HFF-Myc (cell line): Measurements from ENCODE around the gene GPR176.
"Not testable (repeated sequence)": the region's sequence is repeated elsewhere in the genome, so short reads cannot be mapped to it uniquely, and the experiment has no call there.

Source experiments
- DNase-seq: peaks from one replicate; pipeline ENCODE4 v3.0.0-alpha.2; 2011; ENCODE audit warnings: low read depth; ENCODE audit errors: extremely low read depth
- H3K4me3 ChIP-seq: replicated peaks from 2 replicates; pipeline ENCODE4 v1.5.1; 2011; ENCODE audit warnings: low read depth, mild to moderate bottlenecking, control low read depth, low read length
- TF ChIP-seq, protein P1 (sequence below): IDR thresholded peaks from 2 replicates; pipeline ENCODE4 v1.5.1; 2012; ENCODE audit warnings: mild to moderate bottlenecking, low read depth, low read length, control low read depth; ENCODE audit errors: missing control alignments

The GPR176 gene

DNA sequence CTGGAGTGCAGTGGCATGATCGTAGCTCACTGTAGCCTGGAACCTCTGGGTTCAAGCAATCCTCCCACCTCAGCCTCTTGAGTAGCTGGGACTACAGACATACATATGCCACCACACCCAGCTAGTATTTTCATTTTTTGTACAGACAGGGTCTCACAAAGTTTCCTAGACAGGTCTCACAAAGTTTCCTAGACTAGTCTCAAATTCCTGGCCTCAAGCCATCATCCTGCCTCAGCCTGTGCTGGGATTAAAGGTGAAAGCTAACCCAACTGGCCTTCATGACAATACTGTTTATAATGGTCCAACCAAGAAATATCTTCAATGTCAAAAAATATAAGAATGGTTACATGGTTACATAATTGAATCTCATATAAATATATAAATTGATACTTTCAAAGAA, 24.0 kb downstream of the GPR176 start:
- no peak overlapping the region for H3K4me3 ChIP-seq
- no peak for DNase-seq
- TF ChIP-seq, protein P1, sequence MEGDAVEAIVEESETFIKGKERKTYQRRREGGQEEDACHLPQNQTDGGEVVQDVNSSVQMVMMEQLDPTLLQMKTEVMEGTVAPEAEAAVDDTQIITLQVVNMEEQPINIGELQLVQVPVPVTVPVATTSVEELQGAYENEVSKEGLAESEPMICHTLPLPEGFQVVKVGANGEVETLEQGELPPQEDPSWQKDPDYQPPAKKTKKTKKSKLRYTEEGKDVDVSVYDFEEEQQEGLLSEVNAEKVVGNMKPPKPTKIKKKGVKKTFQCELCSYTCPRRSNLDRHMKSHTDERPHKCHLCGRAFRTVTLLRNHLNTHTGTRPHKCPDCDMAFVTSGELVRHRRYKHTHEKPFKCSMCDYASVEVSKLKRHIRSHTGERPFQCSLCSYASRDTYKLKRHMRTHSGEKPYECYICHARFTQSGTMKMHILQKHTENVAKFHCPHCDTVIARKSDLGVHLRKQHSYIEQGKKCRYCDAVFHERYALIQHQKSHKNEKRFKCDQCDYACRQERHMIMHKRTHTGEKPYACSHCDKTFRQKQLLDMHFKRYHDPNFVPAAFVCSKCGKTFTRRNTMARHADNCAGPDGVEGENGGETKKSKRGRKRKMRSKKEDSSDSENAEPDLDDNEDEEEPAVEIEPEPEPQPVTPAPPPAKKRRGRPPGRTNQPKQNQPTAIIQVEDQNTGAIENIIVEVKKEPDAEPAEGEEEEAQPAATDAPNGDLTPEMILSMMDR: no peak

DNA sequence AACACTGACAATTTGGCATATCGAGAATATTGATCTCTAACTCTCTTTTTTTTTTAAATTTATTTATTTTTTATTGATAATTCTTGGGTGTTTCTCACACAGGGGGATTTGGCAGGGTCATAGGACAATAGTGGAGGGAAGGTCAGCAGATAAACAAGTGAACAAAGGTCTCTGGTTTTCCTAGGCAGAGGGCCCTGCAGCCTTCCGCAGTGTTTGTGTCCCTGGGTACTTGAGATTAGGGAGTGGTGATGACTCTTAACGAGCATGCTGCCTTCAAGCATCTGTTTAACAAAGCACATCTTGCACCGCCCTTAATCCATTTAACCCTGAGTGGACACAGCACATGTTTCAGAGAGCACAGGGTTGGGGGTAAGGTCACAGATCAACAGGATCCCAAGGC, 27.0 kb downstream of the GPR176 start:
- not testable (repeated sequence) for H3K4me3 ChIP-seq, DNase-seq

DNA sequence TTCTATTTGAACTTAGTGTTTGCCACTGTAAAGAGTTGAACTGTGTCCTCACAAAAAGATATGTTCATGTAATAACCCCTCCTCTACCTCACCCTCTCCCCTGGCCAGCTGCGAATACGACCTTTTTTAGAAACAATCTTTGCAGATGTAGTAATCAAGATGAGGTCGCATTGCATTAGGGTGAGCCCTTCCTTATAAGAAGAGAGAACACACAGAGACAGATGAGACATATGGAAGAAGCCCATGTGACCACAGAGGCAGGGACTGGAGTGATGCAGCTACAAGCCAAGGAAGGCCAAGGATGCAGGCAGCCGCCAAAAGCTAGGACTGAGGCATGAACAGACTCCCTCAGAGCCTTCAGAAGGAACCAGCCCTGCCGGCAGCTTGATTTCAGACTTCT, 27.6 kb downstream of the GPR176 start:
- no peak for DNase-seq
- H3K4me3 ChIP-seq: no peak overlapping the region
- TF ChIP-seq, protein P1: no peak

DNA sequence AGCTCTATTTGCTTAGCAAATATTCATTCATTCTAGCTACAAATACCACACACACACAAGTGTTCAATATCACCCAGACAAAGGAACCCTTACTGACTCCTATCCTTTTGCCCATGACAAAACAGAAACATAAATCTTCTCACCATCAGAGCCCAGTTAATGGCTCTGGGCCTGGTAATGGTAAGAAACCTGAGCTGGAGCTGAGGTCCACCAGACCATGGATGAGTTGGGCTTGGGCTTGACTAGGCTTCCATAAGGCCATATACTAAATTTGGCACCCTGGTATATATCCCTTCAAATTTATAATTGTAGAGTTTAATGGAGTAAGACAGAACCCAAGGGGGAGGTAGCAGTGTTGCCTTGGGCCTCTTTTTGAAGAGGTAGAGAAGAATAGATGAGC, 29.4 kb downstream of the GPR176 start:
- TF ChIP-seq, protein P1: no peak
- no peak for DNase-seq
- H3K4me3 ChIP-seq: no peak overlapping the region

DNA sequence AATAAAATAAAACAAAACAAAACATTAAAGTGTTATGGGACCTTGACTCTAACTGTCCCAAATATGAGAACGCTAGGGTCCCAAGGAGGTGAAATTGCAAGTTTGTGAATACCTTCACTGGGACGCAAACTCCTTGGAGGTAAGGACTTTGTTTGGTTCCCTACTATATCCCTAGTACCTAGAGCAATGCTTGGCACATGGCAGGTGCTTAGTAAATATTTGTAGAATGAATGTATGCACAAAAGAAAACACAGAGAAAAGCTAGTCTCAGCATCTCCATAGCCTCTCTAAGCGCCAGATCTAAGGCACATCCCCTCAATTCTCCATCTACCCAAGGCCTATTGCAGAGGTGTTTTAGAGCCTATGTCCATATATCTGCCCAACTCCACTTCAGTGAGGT, 30.5 kb downstream of the GPR176 start:
- TF ChIP-seq, protein P1: no peak
- H3K4me3 ChIP-seq: no peak overlapping the region
- no peak for DNase-seq

DNA sequence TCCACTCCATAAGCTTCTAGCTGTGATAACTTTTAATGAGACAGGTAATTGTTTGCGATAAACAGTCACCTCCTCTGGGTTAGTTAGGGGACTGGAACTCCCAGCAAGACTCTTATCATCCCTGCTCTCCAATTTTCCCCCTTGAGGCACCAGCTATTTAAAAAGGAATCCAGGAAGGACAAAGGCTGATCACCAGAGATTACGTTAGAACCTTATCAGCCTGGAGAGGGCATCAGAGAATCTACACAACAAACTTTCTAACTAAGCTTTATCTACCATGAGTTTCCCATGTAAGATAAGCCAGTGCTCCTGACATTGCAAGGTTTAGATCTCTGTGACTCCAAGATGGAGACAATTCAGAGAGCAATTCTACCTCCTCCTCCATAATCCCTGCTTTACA, 31.3 kb downstream of the GPR176 start:
- TF ChIP-seq, protein P1: no peak
- DNase-seq: no peak
- no peak overlapping the region for H3K4me3 ChIP-seq

DNA sequence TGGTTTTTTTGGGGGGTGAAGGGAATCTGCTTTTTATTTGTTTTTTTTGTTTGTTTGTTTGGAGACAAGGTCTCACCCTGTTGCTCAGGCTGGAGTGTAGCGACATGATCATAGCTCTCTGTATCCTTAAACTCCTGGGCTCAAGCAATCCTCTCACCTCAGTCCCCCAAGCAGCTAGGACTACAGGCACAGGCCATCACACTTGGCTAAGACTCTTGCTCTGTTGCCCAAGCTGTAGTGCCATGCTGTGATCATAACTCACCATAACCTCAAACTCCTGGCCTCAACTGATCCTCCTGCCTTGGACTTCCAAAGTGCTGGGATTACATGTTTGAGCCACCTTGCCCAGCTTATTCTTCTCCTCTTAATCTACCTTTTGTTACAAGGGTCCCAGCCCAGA, 31.8 kb downstream of the GPR176 start:
- no peak overlapping the region for H3K4me3 ChIP-seq
- TF ChIP-seq, protein P1: no peak
- DNase-seq: no peak

DNA sequence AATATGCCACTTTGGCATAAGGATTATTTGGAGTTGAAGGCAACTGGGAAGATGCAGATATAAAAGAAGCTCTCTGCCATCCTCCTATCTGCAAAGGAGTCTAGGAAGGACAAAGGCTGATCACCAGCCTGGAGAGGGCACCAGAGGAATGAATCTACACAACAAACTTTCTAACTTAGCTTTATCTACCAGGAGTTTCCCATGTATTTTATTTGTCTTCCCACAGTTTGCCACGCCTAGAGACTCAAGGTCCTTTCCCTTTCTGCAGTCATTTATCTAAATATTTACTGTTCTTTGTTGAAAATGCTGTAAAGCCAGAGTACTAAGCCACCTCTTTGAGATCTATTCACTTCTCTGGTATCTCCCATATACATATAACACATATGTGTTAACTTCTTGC, 32.2 kb downstream of the GPR176 start:
- no peak for DNase-seq
- TF ChIP-seq, protein P1: peak; percentile 43
- no peak overlapping the region for H3K4me3 ChIP-seq
